Measurements from ENCODE around the gene DDIT3. TPM values are rescaled to one million over a fixed set of nuclear protein-coding genes. Genes with fewer than 3 reads are reported as not detected.

DDIT3 gene
- total and polyA plus RNA-seq, 8 donors = 8.5 to 52.7 (median 9.9) TPM

- no peak for TF ChIP-seq CTCF (IDR thresholded peaks at IDR 0.05)
- no peak overlapping the region for H3K27ac ChIP-seq
- WGBS, 2 donors = 27 to 28% methylated on average over 29 of the region's 29 CpGs
- DNase-seq (peak in 1 of 6 donors; percentile 61), FAIRE-seq (no peak), ATAC-seq (peak; percentile 12 to 29 (median 24))
- intact Hi-C loops (cut with DNase I) = no loop called here
- H3K4me3 ChIP-seq = peak overlapping the region; percentile 12 to 55 (median 30)
- peaks cover 3 to 5% (median 3%) of the 10 kb centered on the region in 3 donors for H3K4me1 ChIP-seq
- H3K36me3 ChIP-seq = no peaks in the 10 kb centered on the region
- no peaks in the 10 kb centered on the region for H3K9me3 ChIP-seq
- H3K27me3 ChIP-seq = peaks cover 0 to 4% (median 0%) of the 10 kb centered on the region in 4 donors
Measured at GRCh38 chr12:57476162-57476992, 43.9 kb downstream of the DDIT3 start.

GRCh38 chr12:57475271-57476161, 44.8 kb downstream of the DDIT3 start:
- FAIRE-seq = no peak
- Histone ChIP-seq H3K27me3 (peaks cover 0 to 4% (median 0%) of the 10 kb centered on the region in 4 donors), H3K4me3 (peak overlapping the region; percentile 12 to 55 (median 30))

GRCh38 chr12:57474862-57475261, 45.5 kb downstream of the DDIT3 start:
- H3K36me3 ChIP-seq = no peaks in the 10 kb centered on the region
- ATAC-seq (no peak), FAIRE-seq (no peak), DNase-seq (peak in 1 of 6 donors; percentile 43)
- H3K9me3 ChIP-seq = no peaks in the 10 kb centered on the region
- peaks cover 0 to 4% (median 0%) of the 10 kb centered on the region in 4 donors for H3K27me3 ChIP-seq
- intact Hi-C loops (cut with DNase I) = no loop called here
- no peak overlapping the region for H3K27ac ChIP-seq
- H3K4me1 ChIP-seq = peaks cover 3 to 5% (median 3%) of the 10 kb centered on the region in 3 donors
- peak overlapping the region in 1 of 4 donors; percentile 55 for H3K4me3 ChIP-seq
- WGBS, 2 donors = 64 to 73% methylated on average over 7 of the region's 7 CpGs
- TF ChIP-seq CTCF (IDR thresholded peaks at IDR 0.05) = no peak

More at GRCh38 chr12:57475271-57476161, 44.8 kb downstream of the DDIT3 start:
- Histone ChIP-seq H3K27ac (no peak overlapping the region), H3K36me3 (no peaks in the 10 kb centered on the region), H3K4me1 (peaks cover 3 to 5% (median 3%) of the 10 kb centered on the region in 3 donors), H3K9me3 (no peaks in the 10 kb centered on the region)
- ATAC-seq (peak; percentile 60 to 73 (median 66)), DNase-seq (peak in 3 of 6 donors; percentile 52 to 85 (median 79))
- WGBS, 2 donors = 8% methylated on average over 46 to 84 of the region's 84 CpGs
- intact Hi-C loops (cut with DNase I) = no loop called here
- no peak for TF ChIP-seq CTCF (IDR thresholded peaks at IDR 0.05)

GRCh38 chr12:57474430-57474829, 45.9 kb downstream of the DDIT3 start:
- intact Hi-C loops (cut with DNase I) = no loop called here
- Histone ChIP-seq H3K27me3 (peaks cover 0 to 4% (median 0%) of the 10 kb centered on the region in 4 donors), H3K4me1 (peaks cover 3 to 5% (median 3%) of the 10 kb centered on the region in 3 donors), H3K9me3 (no peaks in the 10 kb centered on the region), H3K4me3 (no peak overlapping the region), H3K36me3 (no peaks in the 10 kb centered on the region), H3K27ac (no peak overlapping the region)
- TF ChIP-seq CTCF (IDR thresholded peaks at IDR 0.05) = no peak
- WGBS, 2 donors = 75 to 76% methylated on average over 8 of the region's 8 CpGs
- no peak for FAIRE-seq
- no peak for ATAC-seq
- peak in 1 of 6 donors; percentile 55 for DNase-seq
